DND-41 (cell line): Measurements from ENCODE around the gene ZGPAT.

ENCODE experiments used
- CTCF ChIP-seq: IDR thresholded peaks from 2 replicates; pipeline ENCODE4 v1.5.1; 2012; ENCODE audit warnings: borderline replicate concordance, low read length, moderate library complexity, mild to moderate bottlenecking; ENCODE audit not compliant: poor library complexity, severe bottlenecking; ENCODE audit errors: extremely low read depth
- EZH2 ChIP-seq: IDR thresholded peaks from 3 replicates; pipeline ENCODE4 v1.6.1; 2012; ENCODE audit warnings: borderline replicate concordance, low read depth, mild to moderate bottlenecking, moderate library complexity, low read length, inconsistent platforms; ENCODE audit not compliant: severe bottlenecking

- TF ChIP-seq EZH2 (no peak), CTCF (no peak)
Measured at GRCh38 chr20:63749597-63750508, 42.0 kb downstream of the ZGPAT start.
